Erythroblast (primary cell): ENCODE data around the gene CNGA3.

Experiments used
- GATA1 ChIP-seq: IDR thresholded peaks from 2 replicates; pipeline ENCODE4 v1.6.1; 2011; ENCODE audit warnings: low read depth, mild to moderate bottlenecking, control low read depth, low read length, moderate library complexity
- POLR2A ChIP-seq: IDR thresholded peaks from 2 replicates; pipeline ENCODE4 v1.6.1; 2011; ENCODE audit warnings: mild to moderate bottlenecking, low read length

DNA sequence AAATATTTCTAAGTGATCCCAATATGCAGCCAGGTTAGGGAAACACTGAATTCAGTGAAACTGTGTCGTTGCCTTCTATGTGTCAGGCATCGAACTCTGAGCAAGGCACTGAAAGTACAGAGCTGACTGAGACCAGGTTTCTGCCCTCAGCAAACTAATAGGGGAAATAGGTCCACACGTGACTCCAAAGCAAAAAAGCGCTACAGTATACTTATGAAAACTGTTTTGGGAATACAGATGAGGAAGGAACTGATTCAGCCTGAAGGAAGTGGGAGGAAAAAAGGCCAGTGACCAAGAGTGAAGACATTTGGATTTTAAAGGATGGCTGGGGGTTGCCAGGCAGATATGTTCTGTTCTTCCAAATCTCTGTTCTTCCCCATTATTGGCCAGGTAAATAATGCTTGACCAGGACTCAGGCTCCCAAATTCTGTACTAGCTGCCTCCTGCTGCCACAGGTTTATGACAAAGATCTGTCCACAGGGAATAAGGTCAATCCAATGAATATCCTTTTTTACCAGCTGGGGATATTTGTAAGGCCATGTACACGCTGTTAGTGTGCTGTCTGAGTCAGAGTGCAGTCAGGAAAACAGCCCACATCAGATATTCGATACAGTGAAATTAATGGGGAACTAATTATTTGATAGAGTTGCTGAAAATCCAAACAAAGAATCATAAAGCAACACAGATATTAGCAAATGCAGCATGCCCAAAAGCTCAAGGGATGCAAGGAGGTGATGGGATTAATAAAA lies 73.9 kb downstream of the CNGA3 start:
- TF ChIP-seq POLR2A: no peak
- TF ChIP-seq GATA1: no peak
